ENCODE measurements around the gene SCGB1A1.

Gene SCGB1A1

DNA sequence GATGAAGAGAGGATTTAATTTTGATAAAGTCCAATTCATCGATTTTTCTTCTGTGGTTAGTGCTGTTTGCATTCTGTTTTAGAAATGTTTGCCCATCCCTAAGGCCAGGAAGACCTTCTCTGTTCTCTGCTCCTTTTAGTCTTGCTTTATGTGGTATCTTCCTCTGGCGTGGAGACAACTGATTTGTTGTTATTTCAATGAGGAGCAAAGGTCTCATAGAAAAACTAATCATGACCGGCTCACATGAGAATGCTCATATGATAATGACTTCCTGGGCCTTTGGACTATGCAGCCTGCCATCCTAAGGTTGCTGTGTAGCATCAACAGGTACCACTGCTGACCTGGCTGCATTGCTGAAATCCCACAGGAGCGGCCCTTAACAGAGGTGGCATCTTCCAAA lies 19.8 kb downstream of the SCGB1A1 start:
- TF ChIP-seq, protein P1, sequence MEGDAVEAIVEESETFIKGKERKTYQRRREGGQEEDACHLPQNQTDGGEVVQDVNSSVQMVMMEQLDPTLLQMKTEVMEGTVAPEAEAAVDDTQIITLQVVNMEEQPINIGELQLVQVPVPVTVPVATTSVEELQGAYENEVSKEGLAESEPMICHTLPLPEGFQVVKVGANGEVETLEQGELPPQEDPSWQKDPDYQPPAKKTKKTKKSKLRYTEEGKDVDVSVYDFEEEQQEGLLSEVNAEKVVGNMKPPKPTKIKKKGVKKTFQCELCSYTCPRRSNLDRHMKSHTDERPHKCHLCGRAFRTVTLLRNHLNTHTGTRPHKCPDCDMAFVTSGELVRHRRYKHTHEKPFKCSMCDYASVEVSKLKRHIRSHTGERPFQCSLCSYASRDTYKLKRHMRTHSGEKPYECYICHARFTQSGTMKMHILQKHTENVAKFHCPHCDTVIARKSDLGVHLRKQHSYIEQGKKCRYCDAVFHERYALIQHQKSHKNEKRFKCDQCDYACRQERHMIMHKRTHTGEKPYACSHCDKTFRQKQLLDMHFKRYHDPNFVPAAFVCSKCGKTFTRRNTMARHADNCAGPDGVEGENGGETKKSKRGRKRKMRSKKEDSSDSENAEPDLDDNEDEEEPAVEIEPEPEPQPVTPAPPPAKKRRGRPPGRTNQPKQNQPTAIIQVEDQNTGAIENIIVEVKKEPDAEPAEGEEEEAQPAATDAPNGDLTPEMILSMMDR (IDR thresholded peaks at IDR 0.05), result no peak

DNA sequence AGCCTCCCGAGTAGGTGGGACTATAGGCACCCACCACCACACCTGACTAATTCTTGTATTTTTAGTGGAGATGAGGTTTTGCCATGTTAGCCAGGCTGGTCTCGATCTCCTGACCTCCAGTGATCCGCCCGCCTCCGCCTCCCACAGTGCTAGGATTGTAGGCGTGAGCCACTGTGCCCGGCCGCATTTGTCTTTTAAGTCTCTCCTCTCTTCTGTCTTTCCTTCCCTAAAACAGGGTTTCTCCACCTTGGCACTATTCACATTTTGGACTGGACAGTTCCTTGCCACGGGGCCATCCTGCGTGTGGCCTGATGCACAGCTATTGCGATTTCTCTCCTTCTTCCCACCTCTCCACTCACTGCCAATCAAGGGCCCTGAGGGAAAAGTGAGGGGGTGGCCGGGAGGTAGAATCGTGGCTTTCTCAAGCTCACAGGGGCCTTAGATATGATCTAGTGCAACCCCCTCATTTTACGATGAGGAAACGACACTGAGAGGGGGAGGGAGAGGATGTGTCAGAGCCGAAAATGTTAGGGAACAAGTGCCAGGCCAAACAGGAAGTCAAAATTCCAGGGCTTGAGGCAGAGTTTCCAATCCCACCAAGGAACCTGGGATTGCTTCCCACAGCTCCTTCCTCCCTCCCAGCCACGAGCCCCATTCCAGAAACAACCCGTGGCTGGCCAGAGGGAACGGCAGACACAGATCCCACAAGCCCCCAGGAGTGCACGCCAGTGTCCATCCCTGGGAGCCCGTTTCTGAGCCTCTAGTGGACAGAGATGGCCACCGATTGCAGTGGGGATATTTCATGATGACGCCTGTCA lies 21.2 kb downstream of the SCGB1A1 start:
- TF ChIP-seq, protein P1 (IDR thresholded peaks at IDR 0.05), result no peak

DNA sequence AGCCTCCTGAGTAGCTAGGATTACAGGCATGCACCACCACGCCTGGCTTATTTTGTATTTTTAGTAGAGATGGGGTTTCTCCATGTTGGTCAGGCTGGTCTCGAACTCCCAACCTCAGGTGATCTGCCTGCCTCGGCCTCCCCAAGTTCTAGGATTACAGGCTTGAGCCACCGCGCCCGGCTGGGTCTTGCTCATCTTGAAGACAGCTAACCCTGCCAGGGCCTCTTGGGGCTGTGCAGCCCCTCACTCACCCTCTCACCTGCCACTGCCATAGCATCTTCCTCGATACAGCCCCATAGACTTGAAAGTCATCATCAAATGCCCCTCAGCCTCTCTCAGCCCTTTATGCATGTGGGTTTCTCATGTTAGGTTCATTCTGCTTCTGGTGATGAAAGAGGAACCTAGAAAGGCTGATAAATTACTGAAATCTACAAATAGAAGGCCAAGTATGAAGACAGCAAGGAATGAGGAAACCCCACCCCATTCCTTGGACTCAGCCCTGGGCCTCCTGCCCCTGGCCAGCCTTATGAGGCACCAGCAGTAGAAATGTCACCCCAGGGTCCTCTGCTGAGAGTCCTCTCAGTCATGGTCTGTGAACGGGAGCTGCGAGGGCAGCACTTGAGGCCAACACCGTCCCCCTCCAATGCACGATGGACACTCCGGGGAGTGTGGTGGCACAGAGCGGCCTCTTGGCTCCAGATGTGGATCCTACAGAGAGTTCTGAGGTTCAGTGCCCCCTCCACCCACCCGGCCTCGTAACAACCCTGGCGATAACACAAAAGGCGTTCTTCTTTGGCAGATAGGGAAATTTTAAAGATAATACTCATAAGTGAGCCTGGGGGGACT lies 24.8 kb downstream of the SCGB1A1 start:
- TF ChIP-seq, protein P1 (IDR thresholded peaks at IDR 0.05), result no peak

DNA sequence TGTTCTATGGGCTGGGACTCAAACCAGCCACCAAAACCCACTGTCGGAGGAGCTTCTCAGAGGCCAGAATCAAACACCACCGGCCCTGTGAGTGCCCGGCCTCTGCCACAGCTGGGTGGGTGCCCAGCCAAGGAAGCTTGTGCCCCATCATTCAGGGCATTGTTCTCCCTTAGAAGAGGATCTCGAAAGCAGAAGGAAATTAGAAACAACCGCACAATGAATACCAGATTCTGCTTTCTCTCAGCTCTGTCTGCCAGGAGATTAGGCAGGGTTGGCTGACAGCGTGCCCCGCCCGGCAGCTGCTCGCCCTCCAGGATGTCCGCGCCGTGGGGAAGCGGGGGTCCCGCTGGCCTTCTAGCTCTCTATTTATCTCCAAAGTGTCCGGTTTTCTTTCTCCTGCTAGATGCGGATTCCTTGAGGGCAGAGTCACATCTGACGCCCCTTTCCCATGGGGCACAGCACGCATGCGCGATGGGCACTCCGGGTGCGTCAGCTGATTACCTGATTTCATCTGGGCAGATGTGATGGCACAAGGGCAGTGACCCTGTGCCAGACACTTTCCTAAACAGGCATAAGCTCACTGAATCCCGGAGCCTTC lies 25.5 kb downstream of the SCGB1A1 start:
- TF ChIP-seq, protein P1 (IDR thresholded peaks at IDR 0.05), result no peak

DNA sequence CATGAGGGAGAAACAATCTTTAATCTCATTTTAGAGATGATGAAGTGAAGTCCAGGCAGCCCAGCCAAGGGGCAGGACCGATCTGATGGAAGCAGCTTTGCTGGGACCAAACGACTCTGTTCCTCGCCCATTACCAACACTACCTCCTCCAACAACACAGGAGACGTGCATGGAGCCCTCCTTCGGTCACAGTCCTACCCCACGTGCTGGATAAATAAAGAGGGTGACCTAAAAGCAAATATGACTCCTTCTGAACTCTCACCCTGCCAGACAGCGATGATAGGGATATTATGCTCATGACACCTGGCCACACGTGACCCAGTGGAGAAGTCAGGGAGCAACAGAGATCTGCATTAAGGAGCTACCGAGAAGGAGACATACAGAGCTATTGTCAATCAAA lies 26.0 kb downstream of the SCGB1A1 start:
- TF ChIP-seq, protein P1 (IDR thresholded peaks at IDR 0.05), result no peak

DNA sequence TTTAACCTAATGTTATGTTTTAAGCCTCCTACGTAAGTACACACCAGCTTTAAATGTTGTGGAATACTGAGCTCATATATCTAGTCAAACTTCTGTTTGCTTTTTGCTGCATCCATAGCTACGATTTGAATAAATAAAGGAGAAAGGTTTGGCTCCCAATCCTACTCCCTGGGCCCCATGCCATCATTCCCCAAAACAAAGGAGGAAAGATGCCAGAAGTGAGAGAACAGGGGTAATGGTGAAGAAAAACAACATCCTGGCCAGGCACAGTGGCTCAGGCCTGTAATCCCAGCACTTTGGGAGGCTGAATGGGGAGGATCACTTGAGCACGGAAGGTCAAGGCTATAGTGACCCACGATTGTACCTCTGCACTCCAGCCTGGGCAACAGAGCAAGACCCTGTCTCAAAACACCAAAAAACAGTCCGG lies 26.5 kb downstream of the SCGB1A1 start:
- TF ChIP-seq, protein P1 (IDR thresholded peaks at IDR 0.05), result no peak

DNA sequence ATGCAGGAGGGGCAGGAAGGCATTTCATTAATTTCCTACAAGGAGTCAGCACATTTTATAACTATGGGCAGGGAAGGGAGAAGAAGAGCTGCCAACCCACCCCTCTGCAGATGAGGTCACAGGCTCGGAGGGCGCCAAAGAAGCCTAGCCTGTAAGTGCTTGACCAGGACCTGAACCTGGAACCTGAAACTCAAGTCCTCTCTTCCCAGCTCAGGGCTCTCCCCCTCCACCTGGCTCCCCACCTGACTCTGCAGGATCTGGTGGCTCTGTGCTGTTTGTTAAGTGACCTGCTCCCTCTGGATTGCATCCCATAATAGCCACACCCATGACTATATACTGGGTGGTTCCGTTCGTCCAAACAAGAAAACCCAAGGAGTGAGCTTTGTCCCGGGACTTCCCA lies 27.3 kb downstream of the SCGB1A1 start:
- TF ChIP-seq, protein P1 (IDR thresholded peaks at IDR 0.05), result no peak
